Measurements from ENCODE around the gene PLOD1.
"Not testable (repeated sequence)": the region's sequence is repeated elsewhere in the genome, so short reads cannot be mapped to it uniquely, and the experiment has no call there.

PLOD1 gene

DNA sequence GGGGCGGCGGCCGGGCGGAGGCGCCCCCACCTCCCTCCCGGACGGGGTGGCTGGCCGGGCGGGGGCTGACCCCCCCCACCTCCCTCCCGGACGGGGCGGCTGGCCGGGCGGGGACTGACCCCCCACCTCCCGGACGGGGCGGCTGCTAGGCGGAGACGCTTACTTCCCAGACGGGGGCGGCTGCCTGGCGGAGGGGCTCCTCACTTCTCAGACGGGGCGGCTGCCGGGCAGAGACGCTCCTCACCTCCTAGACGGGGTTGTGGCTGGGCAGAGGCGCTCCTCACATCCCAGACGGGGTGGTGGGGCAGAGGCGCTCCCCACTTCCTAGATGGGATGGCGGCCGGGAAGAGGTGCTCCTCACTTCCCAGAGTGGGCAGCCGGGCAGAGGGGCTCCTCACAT lies 73.8 kb downstream of the PLOD1 start:
- DNase-seq: not testable (repeated sequence)

DNA sequence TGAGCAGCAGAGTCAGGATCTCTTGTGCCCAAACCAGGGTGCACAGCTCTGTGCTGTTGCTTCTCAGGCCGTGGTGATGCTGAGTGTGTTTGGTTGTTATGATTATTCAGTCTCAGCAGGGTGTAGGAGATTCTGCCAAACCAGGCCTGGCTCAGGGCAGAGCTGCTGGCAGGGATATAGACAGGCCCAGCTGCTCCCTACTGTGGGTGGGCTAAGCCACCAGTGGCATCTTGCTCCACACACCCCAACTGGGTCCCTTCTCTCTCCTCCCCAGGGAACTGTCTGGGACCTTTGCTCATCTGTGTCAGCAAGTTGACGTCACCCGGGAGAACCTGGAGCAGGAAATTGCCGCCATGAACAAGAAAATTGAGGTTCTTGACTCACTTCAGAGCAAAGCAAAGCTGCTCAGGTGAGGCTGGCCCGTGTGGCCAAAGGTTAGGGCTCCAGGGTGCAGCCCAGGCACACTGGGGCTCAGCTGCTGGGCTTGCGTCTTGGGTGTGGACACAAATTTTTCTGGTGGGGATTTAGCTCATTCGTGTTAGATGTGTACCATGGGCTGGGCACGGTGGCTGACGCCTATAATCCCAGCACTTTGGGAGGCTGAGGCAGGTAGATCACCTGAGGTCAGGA lies 74.9 kb downstream of the PLOD1 start:
- DNase-seq: no peak

DNA sequence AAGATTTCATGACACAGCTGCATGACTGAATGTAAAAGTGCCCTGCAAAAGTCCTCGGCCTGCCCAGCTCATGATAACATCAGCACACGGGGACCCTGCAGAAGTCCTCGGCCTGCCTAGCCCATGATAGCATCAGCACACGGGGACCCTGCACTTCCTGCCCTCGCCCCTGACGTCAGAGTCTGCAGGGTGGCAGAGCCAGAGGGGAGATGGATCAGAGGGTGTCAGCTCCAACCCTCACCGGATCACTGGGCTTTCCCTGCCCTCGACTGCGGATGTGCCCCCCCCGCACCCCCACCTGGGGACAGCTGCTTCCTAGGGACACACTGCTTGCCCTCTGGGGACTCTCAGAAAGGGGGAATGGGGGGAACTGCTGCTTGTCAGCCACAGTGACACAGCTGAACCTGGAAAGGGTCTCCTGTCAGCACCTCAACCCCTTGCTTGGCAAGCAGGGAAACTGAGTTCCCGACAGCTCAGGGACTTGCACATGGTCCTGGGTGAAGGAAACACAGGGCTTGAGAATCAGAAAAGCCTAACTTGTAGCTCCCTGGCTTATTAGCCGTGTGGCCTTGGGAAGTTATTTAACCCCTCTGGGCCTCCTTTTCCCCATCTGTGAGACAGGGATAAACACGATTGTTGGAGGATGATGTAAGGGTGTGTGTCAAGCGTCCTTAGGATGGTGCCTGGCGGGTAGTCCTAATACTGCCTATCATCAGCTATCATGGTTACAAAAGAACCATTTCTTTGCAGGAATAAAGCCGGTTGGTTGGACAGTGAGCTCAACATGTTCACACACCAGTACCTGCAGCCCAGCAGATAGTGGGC lies 76.4 kb downstream of the PLOD1 start:
- no peak for DNase-seq

DNA sequence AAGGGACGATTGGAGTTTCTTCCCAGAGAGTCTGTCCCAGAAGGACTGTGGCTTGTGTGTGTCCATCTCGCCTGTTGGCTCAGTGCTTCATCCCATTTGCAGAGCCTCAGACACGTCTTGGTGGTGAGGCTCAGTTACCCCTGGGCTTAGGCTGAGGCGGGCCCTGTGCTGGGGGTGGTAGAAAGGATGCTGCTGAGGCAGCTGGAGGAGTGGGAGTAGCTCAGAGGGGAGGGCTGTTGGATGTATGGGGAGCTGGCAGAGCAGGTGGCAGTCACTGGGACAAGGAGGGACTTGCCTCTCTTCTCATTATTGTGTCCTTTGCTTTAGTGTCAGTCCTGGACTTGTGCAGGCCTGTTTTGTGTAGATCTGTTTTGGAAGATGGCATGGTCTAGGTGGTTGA lies 77.5 kb downstream of the PLOD1 start:
- DNase-seq: no peak

DNA sequence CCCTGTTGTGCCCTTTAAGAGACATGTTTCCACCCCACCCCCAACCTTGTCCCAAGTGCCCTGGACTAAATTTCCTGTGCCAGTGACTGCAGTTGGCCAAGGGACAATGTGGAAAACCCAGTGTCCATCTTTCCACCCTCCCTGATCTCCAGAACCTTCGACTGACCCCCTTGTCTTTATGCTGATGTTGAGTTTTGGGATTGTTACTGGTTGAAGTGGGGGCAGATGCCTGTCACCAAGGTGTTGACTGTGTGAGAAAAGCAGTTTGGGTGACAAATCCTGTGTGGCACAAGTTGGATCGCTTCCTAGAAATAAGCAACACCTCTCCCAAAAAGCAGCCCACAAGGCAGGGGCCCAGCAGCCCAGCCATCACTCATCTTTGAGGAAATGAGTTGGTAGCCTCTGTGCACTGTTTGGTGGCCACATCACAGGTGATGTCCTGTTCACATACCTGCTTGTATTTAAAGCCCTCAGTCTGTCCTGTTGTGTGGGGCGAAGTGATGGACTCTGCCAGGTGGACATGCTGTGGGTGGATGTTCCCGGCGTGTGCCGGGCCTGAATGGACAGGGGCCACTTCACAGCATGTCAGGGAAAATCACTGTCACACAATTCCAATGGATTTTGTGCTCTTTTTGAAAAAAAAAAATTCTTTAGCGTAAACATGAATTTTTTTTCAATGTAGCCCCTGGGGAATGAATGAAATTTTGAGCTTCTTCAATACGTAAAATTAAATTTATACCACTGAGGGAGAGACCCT lies 78.2 kb downstream of the PLOD1 start:
- no peak for DNase-seq

DNA sequence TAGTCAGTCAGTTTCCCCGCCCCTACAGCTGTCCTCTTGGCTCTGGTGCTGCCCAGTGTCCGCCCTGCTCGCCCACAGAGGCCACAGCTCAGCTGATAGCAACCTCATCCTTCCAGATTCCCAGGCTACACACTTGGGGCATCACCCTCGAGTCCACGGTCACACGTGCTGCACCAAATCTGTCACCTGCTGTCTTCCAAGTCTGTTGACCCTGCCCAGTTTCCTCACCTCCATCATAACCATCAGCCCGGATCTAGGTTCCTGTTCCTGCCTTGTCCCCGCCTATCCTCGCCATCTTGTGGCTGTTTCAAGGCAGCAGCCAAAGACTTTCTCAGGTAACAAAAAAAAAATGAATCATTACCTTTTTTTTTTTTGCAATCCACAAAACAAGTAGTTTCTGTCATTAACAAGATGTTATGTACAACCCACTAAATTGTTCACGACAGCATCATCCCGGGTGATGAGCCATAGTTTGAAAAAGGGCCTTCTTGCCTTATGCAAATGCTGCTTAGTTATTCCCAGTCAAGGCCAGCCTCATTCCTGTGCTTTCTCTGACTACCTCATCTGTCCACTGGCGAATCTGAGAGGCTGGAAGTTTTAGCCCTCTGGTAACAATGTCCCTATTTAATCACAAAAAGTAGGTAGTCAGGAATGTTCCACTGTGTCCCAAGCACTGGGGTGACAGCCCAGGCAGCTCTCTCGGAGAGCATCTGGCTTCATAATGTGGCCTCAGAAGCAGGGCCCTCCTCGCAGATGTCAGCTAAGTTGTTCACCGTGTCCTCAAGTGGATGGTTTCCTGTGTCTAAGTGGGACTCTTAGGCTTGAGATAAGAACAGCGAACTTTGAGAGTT lies 79.8 kb downstream of the PLOD1 start:
- no peak for DNase-seq

DNA sequence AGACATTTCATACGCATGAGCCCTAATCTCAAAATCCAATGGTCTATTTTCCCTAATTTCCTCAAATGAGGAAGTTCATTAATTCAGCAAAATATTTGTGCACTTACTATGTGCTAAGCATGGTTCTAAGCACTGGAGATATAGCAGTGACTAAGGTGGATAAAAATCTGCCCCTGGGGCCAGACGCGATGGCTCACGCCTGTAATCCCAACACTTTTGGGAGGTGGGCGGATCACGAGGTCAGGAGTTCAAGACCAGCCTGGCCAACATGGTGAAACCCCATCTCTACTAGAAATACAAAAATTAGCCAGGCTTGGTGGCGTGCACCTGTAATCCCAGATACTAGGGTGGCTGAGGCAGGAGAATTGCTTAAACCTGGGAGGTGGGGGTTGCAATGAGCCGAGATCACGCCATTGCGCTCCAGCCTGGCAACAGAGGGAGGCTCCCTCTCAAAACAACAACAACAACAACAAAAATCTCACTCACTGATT lies 80.5 kb downstream of the PLOD1 start:
- DNase-seq: no peak

DNA sequence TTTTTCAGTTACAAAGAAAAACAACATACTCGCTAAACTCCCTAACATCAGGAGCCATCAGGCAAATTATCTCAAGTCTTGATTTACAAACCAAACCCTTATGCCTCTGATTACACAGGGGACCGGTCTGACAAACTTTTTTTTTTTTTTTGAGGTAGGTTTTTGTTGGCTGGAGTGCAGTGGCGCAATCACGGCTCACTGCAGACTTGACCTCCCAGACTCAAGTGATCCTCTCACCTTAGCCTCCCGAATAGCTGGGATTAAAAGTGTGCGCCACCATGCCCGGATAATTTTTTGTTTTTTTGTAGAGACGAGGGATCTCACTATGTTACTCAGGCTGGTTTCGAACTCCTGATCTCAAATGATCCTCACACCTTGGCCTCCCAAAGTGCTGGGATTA lies 81.0 kb downstream of the PLOD1 start:
- no peak for DNase-seq

DNA sequence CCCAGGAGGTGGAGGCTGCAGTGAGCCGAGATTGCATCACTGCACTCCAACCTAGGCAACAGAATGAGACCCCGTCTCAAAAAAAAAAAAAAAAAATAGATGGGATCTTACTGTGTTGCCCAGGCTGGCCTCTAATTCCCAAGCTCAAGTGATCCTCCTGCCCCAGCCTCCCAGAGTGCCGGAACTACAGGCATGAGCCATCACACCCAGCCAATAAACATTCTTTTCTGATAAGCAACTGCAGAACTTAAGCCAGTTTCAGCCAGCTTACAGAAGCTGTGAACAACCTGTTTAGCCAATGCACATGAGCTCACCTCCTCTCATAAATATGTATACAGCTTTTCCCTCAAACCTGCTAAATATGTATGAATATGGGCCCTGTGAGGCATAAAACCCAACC lies 81.7 kb downstream of the PLOD1 start:
- DNase-seq: no peak

DNA sequence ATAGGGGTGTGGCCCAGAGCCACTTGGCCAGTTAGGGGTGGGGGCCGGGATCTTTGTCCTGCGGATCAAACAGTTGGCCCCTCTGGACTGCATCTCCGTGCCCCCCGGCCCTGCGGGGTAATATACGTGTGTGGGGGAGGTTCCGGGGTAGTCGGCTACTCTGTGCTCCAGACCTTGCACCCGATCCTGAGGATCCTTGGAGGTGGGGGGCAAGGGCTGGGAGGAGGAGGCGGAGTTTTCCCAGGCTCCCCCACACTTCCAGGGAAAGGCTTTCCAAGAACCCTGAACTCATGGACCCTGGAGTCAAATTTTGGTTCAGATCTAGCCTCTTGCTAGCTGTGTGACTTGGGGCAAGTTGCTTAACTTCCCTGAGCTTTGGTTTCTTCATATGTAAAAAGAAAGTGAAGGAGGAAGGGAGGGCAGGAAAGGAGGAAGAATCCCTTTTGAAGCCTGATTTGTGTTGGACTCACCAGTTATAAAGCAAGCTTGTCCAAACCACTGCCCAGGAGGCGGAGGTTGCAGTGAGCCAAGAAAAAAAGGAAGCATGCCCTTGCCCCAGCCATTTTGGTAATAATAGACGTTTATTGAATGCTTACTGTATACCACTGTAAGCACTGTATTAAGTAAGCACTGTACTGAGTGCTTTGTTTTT lies 85.5 kb downstream of the PLOD1 start:
- no peak for DNase-seq

DNA sequence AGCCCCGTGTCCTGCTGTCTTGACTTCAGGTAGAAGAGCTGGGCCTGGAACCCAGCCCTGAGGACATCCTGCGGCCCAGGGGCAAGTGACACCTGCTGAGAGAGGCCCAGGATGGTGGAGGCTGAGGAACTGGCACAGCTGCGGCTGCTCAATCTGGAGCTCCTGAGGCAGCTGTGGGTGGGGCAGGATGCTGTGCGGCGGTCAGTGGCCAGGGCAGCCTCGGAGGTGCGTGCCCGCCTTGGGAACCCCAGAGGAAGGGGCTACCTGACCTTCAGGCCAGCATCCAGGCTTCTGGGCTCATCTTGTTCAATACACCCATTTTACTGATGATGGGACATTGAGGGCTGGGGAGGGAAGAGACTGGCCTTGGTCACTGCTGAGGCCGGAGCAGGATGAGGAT lies 87.1 kb downstream of the PLOD1 start:
- DNase-seq: no peak

DNA sequence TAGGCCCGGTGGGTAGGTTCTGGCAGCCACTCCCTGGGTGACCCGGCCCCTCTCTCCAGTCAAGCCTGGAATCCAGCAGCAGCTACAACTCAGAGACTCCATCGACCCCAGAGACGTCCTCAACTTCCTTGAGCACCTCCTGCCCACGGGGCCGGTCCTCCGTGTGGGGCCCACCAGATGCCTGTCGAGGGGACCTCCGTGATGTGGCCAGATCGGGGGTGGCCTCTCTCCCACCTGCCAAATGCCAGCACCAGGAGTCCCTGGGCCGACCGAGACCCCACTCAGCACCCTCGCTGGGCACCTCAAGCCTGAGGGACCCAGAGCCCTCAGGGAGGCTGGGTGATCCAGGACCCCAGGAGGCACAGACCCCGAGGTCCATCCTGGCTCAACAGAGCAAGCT lies 87.5 kb downstream of the PLOD1 start:
- DNase-seq: no peak

Data from 8988T (cell line).